NCI-H1048 (cell line): ENCODE measurements around the gene CSRP3.
"Not testable (repeated sequence)": the region's sequence is repeated elsewhere in the genome, so short reads cannot be mapped to it uniquely, and the experiment has no call there.

ENCODE experiments used
- DNase-seq: peaks from one replicate; lab custom pipeline; 2025; lab: John Stamatoyannopoulos, UW

Gene CSRP3

DNA sequence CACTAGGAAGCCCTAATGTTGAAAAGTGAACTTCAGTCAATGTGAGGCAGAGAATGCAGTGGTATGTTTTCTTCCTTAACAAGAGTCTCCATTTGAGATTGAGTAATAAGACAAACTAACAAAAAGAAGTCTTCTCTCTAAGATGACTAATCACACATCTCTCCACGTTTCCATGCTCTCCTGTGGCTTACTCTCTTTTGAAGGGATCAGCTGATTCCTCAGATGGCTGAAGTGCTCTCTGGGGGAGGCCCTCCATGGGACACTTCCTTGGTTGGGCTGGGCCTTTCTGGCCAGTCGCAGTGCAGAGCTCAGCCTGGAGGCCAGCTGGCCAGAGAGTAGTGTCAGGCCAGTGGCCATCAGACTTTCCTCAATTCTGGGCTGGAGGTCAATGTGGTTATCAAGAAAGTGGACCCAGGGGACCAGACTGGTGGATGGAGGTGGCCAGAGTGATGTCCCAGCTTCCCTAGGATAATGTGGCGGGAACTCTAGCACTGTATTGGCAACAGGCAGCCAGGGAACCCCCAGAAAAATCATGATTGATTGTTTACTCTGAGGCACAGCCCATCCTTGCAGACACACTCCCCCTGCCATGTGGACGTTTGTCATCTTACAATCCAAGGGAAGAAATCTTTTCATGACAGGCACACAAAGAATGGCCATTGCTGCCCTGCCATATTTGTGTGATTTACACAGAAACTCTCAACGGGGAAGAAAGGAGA, 14.5 kb downstream of the CSRP3 start:
- no peak for DNase-seq

DNA sequence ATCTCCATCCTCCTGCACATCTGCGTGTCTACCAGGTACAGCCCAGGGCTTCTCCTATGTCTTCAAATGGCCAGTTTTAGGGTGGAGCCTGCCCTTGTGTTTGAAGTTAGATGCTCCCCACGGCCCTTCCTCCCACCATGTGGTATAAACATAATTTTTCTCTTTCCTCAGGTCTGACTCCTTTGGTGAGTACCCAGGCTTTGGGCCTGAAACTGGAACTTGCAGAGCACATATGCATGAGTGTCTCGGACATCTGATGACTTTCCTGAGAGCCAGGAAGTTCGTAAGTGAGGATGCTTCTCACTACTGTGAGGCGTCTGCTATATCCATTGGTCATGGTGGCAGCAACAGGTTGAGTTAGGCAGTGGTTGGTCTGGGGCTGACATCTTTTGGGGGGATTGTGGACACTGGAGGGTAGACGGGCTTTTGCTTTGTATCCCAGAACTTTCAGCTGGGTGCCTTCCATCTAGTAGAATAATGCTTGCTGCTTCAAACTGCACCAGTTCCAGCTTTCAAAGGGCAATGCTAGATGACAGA, 16.2 kb downstream of the CSRP3 start:
- DNase-seq, result no peak

GRCh38 chr11:19185036-19185435, 16.7 kb downstream of the CSRP3 start:
- no peak for DNase-seq

DNA sequence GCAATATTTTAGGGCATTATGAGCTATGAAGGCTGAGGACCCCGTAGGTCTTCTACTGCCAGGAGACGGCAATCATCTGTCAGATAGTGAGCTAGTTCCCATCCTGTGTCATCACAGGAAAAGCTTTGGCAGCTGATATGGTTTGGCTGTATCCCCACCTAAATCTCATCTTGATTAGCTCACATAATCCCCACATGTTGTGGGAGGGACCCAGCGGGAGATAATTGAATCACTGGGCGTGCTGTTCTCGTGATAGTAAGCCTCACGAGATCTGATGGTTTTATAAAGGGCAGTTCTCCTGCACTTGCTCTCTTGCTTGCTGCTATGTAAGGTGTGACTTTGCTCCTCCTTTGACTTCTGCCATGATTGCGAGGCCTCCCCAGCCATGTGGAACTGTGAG, 18.1 kb downstream of the CSRP3 start:
- DNase-seq, result no peak

- no peak for DNase-seq
Observed at GRCh38 chr11:19181531-19182261, 20.1 kb downstream of the CSRP3 start.

- DNase-seq, result no peak
Observed at GRCh38 chr11:19176629-19177186, 25.1 kb downstream of the CSRP3 start.

- DNase-seq, result no peak
Observed at GRCh38 chr11:19173964-19174638, 27.7 kb downstream of the CSRP3 start.

- no peak for DNase-seq
Observed at GRCh38 chr11:19173004-19173689, 28.6 kb downstream of the CSRP3 start.

- DNase-seq, result no peak
Observed at GRCh38 chr11:19168090-19168489, 33.7 kb downstream of the CSRP3 start.

GRCh38 chr11:19164881-19165280, 36.9 kb downstream of the CSRP3 start:
- DNase-seq, result no peak

DNA sequence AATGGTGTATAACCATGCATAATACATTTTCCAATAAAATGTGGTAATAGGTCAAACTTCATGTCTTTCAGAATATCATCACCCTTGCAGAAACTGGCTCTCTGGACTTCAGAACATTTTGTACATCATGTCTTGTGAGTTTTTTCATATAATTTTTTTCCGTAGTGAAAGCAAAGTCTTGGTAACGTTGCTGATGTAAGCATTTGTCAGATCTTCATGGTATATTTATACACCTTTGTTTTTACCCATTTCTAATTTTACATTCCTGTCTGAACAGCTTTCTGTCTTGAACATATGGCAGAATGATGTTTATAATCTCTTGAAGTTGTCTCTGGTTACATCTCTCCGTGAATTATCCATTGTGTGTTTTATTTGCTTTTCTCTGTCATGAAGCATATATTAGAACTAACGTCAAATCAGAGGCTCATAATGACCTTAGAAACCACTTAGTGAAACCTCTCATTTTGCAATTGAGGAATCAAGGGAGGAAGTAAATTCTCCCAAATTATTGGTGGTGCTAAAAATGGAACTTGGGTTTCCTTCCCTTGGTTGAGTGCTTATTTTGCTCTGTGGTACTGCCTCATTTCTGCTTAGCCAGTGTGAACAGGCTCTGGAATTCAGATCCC, 37.4 kb downstream of the CSRP3 start:
- no peak for DNase-seq

GRCh38 chr11:19163617-19164016, 38.2 kb downstream of the CSRP3 start:
- no peak for DNase-seq

- DNase-seq, result no peak
Observed at GRCh38 chr11:19162951-19163505, 38.8 kb downstream of the CSRP3 start.

- DNase-seq, result no peak
Observed at GRCh38 chr11:19161651-19162050, 40.1 kb downstream of the CSRP3 start.

- no peak for DNase-seq
Observed at GRCh38 chr11:19160847-19161246, 40.9 kb downstream of the CSRP3 start.

DNA sequence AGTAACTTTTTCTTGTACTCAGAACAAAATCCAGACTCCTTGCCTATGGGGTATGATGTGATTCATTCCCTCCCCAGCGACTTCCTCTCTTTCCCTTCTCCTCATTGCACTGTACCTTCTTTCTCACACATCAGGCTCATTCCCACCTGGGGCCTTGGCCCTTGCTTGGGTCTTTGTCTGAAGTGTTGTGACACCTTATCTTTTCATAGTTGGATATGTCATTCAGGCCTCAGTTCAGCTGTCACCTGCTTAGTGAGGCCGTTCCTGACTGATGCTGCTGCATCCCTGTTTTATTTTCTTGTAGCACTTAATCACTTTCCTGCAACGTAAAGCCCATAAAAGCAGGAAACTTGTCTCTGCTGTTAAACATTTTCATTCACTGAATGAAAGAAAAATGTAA, 44.9 kb downstream of the CSRP3 start:
- DNase-seq, result no peak

DNA sequence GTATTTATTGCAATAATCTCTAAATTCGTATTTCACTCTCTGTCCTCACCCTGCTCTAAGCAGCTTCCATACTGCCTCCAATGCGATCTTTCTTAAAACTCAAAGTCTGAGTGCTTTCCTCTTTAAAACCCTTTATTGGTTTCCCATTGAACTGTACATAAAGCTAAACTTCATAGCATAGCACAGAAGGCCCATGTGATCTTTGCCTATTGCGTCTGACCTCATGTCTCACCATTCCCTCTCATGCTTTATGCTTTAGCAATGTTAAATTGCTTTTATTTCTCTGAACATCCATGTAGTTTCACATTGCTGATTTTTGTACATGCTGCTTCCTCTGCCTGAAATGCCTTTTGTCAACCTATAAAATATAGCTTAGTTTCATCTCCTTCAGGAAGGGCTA, 56.5 kb downstream of the CSRP3 start:
- DNase-seq, result no peak

DNA sequence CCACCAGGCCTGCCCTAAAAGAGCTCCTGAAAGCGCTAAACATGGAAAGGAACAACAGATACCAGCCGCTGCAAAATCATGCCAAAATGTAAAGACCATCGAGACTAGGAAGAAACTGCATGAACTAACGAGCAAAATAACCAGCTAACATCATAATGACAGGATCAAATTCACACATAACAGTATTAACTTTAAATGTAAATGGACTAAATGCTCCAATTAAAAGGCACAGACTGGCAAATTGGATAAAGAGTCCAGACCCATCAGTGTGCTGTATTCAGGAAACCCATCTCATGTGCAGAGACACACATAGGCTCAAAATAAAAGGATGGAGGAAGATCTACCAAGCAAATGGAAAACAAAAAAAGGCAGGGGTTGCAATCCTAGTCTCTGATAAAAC, 64.9 kb downstream of the CSRP3 start:
- not testable (repeated sequence) for DNase-seq

DNA sequence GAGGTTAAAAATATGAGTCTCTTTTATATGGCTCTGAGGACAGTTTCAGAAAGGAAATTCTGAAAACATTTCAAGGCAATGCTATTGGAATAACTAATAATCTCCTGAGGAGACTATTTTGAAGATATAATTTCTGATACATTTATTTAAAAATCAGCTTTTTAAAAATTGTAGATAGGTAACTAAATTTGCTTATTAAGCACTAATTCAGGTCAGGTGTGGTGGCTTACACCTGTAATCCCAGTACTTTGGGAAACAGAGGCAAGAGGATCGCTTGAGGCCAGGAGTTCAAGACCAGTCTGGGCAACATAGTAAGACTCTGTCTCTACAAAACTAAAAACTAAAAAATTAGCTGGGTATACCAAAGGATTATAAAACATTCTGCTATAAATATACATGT, 67.8 kb downstream of the CSRP3 start:
- no peak for DNase-seq
